Epithelial cell of proximal tubule (primary cell): Measurements from ENCODE around the gene EVA1A. TPM values are rescaled to one million over a fixed set of nuclear protein-coding genes. Genes with fewer than 3 reads are reported as not detected.

ENCODE experiments used
- DNase-seq: peaks from one replicate; pipeline ENCODE4 v3.0.0-alpha.2; 2011; ENCODE audit warnings: low read depth
- H3K4me3 ChIP-seq: 2 replicates; pipeline ENCODE4 v1.5.1; 2011; ENCODE audit warnings: low read depth, mild to moderate bottlenecking, low read length
- CTCF ChIP-seq: conservative IDR thresholded peaks from 2 replicates; pipeline ENCODE4 v1.5.1; 2012; ENCODE audit warnings: low read depth, mild to moderate bottlenecking, low read length
- total RNA-seq: library from RNA; depleted of rRNA; stranded (reverse); fragments of >200 nt; gene quantifications from 2 replicates; pipeline ENCODE4 v1.2.3, GENCODE V29; 2015

The EVA1A gene
- total RNA-seq, 1 donor from 2014 or later: 67.0 TPM

- TF ChIP-seq CTCF: no peak
- H3K4me3 ChIP-seq: no peak overlapping the region
- DNase-seq: no peak
Observed at GRCh38 chr2:75543446-75543845, 17.3 kb downstream of the EVA1A start.

- TF ChIP-seq CTCF: no peak
- DNase-seq: no peak
- H3K4me3 ChIP-seq: no peak overlapping the region
Observed at GRCh38 chr2:75541430-75541829, 19.3 kb downstream of the EVA1A start.

- no peak for TF ChIP-seq CTCF
- no peak overlapping the region for H3K4me3 ChIP-seq
- no peak for DNase-seq
Observed at GRCh38 chr2:75540994-75541393, 19.7 kb downstream of the EVA1A start.

GRCh38 chr2:75539955-75540716 is 20.6 kb downstream of the EVA1A start:
- DNase-seq: no peak
- no peak overlapping the region for H3K4me3 ChIP-seq
- TF ChIP-seq CTCF: no peak

GRCh38 chr2:75538521-75539490 is 21.9 kb downstream of the EVA1A start:
- no peak for TF ChIP-seq CTCF
- no peak overlapping the region for H3K4me3 ChIP-seq
- no peak for DNase-seq

GRCh38 chr2:75537658-75538057 is 23.1 kb downstream of the EVA1A start:
- TF ChIP-seq CTCF: no peak
- no peak for DNase-seq
- no peak overlapping the region for H3K4me3 ChIP-seq
